CD8-positive, alpha-beta memory T cell (primary cell): ENCODE results near the gene TEX261. TPM values are rescaled to one million over a fixed set of nuclear protein-coding genes. Genes with fewer than 3 reads are reported as not detected.
"Not testable (repeated sequence)": the region's sequence is repeated elsewhere in the genome, so short reads cannot be mapped to it uniquely, and the experiment has no call there.

ENCODE experiments used
- CTCF ChIA-PET: fragments of 350-600 bp; sonication (Branson Sonifier 250); formaldehyde crosslinking; loops from one replicate; lab custom pipeline; 2021; ENCODE audit warnings: antibody characterized with exemption; lab: Charles Lee
- POLR2A ChIA-PET: fragments of 350-600 bp; sonication (Branson Sonifier 250); formaldehyde crosslinking; loops from one replicate; lab custom pipeline; 2021; ENCODE audit warnings: antibody characterized with exemption; lab: Charles Lee
- DNase-seq, 5 donors: peaks; one replicate each; pipeline versions ENCODE4 v3.0.0 to v3.0.0-alpha.2; 2020 to 2022; ENCODE audit warnings: mixed read lengths in 1 of 5
- H3K27ac ChIP-seq: one replicate; pipeline ENCODE4 v1.7.0; 2013; ENCODE audit warnings: low read depth, mild to moderate bottlenecking, low read length, moderate library complexity
- H3K27me3 ChIP-seq: 2 replicates; pipeline ENCODE4 v1.7.0; 2013; ENCODE audit warnings: low read length, mild to moderate bottlenecking; ENCODE audit not compliant: insufficient read depth, poor library complexity, severe bottlenecking
- H3K36me3 ChIP-seq: 2 replicates; pipeline ENCODE4 v1.7.0; 2013; ENCODE audit warnings: mild to moderate bottlenecking, low read length, moderate library complexity; ENCODE audit not compliant: insufficient read depth
- H3K4me1 ChIP-seq: 2 replicates; pipeline ENCODE4 v1.7.0; 2013; ENCODE audit warnings: mild to moderate bottlenecking, low read length, moderate library complexity; ENCODE audit not compliant: insufficient read depth
- H3K4me3 ChIP-seq: 2 replicates; pipeline ENCODE4 v1.7.0; 2013; ENCODE audit warnings: mild to moderate bottlenecking, low read length
- H3K9me3 ChIP-seq: 2 replicates; pipeline ENCODE4 v1.7.0; 2013; ENCODE audit warnings: mild to moderate bottlenecking, low read length
- H3K27ac Mint-ChIP-seq, 8 donors: one replicate each; pipeline ENCODE4 v1.8.0; 2020 to 2021; ENCODE audit warnings: mixed read lengths in 8 of 8, mild to moderate bottlenecking in 6 of 8, inconsistent platforms in 3 of 8, moderate library complexity in 3 of 8
- H3K27me3 Mint-ChIP-seq, 2 donors: one replicate each; pipeline ENCODE4 v1.8.0; 2020 to 2021; ENCODE audit warnings: mixed read lengths in 2 of 2, mild to moderate bottlenecking in 1 of 2, moderate library complexity in 1 of 2
- H3K36me3 Mint-ChIP-seq, 3 donors: one replicate each; pipeline ENCODE4 v1.8.0; 2020 to 2021; ENCODE audit warnings: mixed read lengths in 3 of 3, inconsistent platforms in 1 of 3, mild to moderate bottlenecking in 1 of 3
- H3K4me1 Mint-ChIP-seq, 3 donors: one replicate each; pipeline ENCODE4 v1.8.0; 2020 to 2021; ENCODE audit warnings: mixed read lengths in 3 of 3, inconsistent platforms in 1 of 3, mild to moderate bottlenecking in 1 of 3
- H3K4me3 Mint-ChIP-seq, 7 donors: one replicate each; pipeline ENCODE4 v1.8.0; 2020 to 2021; ENCODE audit warnings: mixed read lengths in 7 of 7, mild to moderate bottlenecking in 6 of 7, moderate library complexity in 4 of 7, inconsistent platforms in 2 of 7
- H3K9me3 Mint-ChIP-seq, 5 donors: one replicate each; pipeline ENCODE4 v1.8.0; 2020 to 2022; ENCODE audit warnings: mixed read lengths in 5 of 5, mild to moderate bottlenecking in 3 of 5, moderate library complexity in 2 of 5, inconsistent platforms in 1 of 5
- polyA plus RNA-seq: library from polyadenylated mRNA; unstranded; fragments of 300-500 nt; fragmentation: Illumina TruSeq; gene quantifications from one replicate; pipeline ENCODE4 v1.2.3, GENCODE V29; 2021
- total RNA-seq, 2 experiments: library from RNA; stranded (reverse); gene quantifications; one replicate each; pipeline ENCODE4 v1.2.3, GENCODE V29; 2021

The TEX261 gene
- total and polyA plus RNA-seq, 3 experiments from 2014 or later, result 35.7 to 96.1 (median 95.4) TPM

- H3K4me1 Mint-ChIP-seq, result peaks cover 9 to 11% (median 11%) of the 10 kb centered on the region in 3 donors
- ChIA-PET POLR2A (no interaction called here), CTCF (interaction anchor here (1.4 kb wide), 1 partner anchor 40 kb away, joined by 6 read pairs; no protein-coding TSS in a partner anchor)
- Histone ChIP-seq H3K27ac (no peak overlapping the region), H3K9me3 (no peaks in the 10 kb centered on the region), H3K27me3 (no peaks in the 10 kb centered on the region), H3K36me3 (no peaks in the 10 kb centered on the region), H3K4me3 (no peak overlapping the region), H3K4me1 (peaks cover 8% of the 10 kb centered on the region)
- peak overlapping the region in 1 of 8 donors; percentile 68 for H3K27ac Mint-ChIP-seq
- no peaks in the 10 kb centered on the region for H3K36me3 Mint-ChIP-seq
- DNase-seq, result no peak
- no peak overlapping the region for H3K4me3 Mint-ChIP-seq
- H3K9me3 Mint-ChIP-seq, result no peaks in the 10 kb centered on the region
- peaks cover 16 to 22% of the 10 kb centered on the region in 2 donors for H3K27me3 Mint-ChIP-seq
Observed at GRCh38 chr2:71003966-71004755, 9.5 kb upstream of the TEX261 start.

- ChIA-PET POLR2A (no interaction called here), CTCF (interaction anchor here (4.3 kb wide), 1 partner anchor 19 kb away, joined by 46 read pairs; no protein-coding TSS in a partner anchor)
- no peaks in the 10 kb centered on the region for H3K36me3 ChIP-seq
- no peaks in the 10 kb centered on the region for H3K9me3 ChIP-seq
- Mint-ChIP-seq H3K27me3 (peaks cover 13 to 17% of the 10 kb centered on the region in 2 donors), H3K36me3 (no peaks in the 10 kb centered on the region), H3K4me3 (no peak overlapping the region), H3K27ac (no peak overlapping the region), H3K9me3 (no peaks in the 10 kb centered on the region), H3K4me1 (peaks cover 9 to 11% (median 11%) of the 10 kb centered on the region in 3 donors)
- no peak overlapping the region for H3K4me3 ChIP-seq
- no peaks in the 10 kb centered on the region for H3K27me3 ChIP-seq
- no peak for DNase-seq
- H3K4me1 ChIP-seq, result peaks cover 8% of the 10 kb centered on the region
- no peak overlapping the region for H3K27ac ChIP-seq
Observed at GRCh38 chr2:71003396-71003795, 8.7 kb upstream of the TEX261 start.

DNA sequence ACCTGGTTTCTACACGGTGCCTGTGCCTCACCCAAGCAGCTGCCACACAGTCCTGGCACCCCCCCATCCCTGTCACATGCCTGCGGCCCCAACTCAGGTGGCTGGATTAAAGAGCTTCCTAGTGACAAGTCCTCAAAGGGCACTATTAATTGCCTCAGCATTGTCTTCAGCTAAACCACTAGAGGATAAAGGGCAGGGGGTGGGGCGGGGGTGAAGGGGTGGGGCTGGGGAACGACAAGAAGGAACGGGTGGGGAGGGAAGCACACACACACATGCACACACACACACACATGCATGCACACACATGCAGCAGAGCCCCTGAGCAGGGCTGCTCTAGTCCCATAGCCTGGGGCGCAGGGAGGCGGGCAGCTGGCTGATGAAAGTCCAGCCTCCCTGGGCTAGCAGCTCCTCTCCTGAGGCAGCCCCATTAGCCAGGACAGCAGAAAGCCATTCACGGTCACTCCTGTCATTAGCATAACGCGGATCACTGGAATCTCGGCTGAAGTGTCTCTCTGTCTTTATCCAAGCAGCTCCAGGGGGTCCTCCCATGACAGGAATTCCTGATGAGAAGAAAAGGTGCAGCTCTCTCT is 7.4 kb upstream of the TEX261 start:
- CTCF ChIA-PET, result interaction anchor here (1.0 to 5.3 kb wide), 14 partner anchors 8 to 331 kb away, joined by 3 to 46 read pairs (median 4); partner anchors contain the start of gene NAGK

DNA sequence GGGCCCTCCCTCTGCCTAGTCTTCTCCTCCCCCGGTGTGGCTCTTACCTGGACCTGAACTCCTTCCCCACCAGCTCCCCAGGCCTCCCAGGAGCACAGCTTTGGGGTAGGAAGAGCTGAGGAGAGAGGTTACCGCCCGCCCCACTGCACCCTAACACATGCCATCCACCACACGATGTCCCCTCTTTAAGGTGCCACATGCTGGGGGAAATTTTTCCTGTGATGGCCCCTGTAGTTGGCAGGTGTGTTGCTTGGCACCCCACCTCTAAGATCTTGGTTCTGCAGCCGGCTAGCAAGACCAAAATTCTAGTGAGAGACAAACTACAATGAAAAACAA is 6.9 kb upstream of the TEX261 start:
- ChIA-PET CTCF (interaction anchor here (0.8 to 5.3 kb wide), 14 partner anchors 9 to 331 kb away, joined by 3 to 46 read pairs (median 4); partner anchors contain the start of genes ANKRD53 and NAGK), POLR2A (no interaction called here)
- Histone ChIP-seq H3K4me1 (peaks cover 8% of the 10 kb centered on the region), H3K27ac (no peak overlapping the region), H3K36me3 (no peaks in the 10 kb centered on the region), H3K27me3 (no peaks in the 10 kb centered on the region), H3K4me3 (no peak overlapping the region), H3K9me3 (no peaks in the 10 kb centered on the region)
- H3K27me3 Mint-ChIP-seq, result peaks cover 6 to 9% of the 10 kb centered on the region in 2 donors
- no peaks in the 10 kb centered on the region for H3K36me3 Mint-ChIP-seq
- H3K9me3 Mint-ChIP-seq, result no peaks in the 10 kb centered on the region
- no peak for DNase-seq
- peak overlapping the region in 1 of 8 donors; percentile 10 for H3K27ac Mint-ChIP-seq
- H3K4me3 Mint-ChIP-seq, result no peak overlapping the region
- peaks cover 9 to 11% (median 11%) of the 10 kb centered on the region in 3 donors for H3K4me1 Mint-ChIP-seq

More for the DNA sequence above, 7.4 kb upstream of the TEX261 start:
- POLR2A ChIA-PET, result no interaction called here
- peaks cover 9% of the 10 kb centered on the region in 2 donors for H3K27me3 Mint-ChIP-seq
- H3K4me3 Mint-ChIP-seq, result no peak overlapping the region
- no peaks in the 10 kb centered on the region for H3K36me3 ChIP-seq
- H3K9me3 ChIP-seq, result no peaks in the 10 kb centered on the region
- H3K27me3 ChIP-seq, result no peaks in the 10 kb centered on the region
- no peak for DNase-seq
- H3K9me3 Mint-ChIP-seq, result no peaks in the 10 kb centered on the region
- peaks cover 9 to 11% (median 11%) of the 10 kb centered on the region in 3 donors for H3K4me1 Mint-ChIP-seq
- H3K4me3 ChIP-seq, result no peak overlapping the region
- no peaks in the 10 kb centered on the region for H3K36me3 Mint-ChIP-seq
- no peak overlapping the region for H3K27ac ChIP-seq
- H3K27ac Mint-ChIP-seq, result peak overlapping the region in 2 of 8 donors; percentile 10 to 54
- H3K4me1 ChIP-seq, result peaks cover 8% of the 10 kb centered on the region

DNA sequence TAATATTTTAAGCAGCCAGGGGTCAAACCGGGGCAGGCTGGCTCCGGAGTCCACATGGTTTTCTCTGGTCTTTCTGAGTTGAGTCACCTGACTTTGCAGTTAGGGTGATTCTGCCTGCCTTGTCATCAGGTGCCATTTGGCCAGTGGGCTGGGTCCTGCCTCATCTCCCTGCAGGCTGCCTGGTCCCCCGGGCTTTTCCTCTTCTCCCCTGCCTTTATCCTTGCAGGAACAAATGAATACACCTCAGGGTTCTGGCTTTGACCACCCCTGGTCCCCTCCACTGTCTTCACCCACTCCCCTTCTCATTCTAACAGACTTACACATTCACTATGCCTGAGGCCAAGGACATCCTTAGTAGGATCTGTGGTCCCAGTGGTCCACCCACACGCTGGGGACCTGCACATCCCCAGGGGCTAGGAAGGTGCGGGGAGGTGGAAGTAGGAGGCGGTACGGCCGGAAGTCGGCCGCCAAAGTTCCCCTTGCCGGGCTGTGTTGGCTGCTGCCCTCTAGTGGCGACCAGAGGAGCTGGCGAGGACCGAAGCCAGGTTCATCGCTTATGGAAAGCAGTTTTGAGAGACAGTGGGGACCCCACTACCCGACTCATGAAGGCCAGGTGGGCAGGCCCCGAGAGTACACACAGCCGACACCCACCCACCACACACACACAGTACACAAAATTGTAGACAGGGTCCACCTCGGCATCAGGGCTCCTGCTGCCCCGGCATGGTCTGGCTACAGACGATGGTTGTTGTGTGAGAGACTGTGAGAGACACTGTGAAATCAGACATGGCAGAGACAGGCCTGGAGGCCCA is 6.3 kb upstream of the TEX261 start:
- POLR2A ChIA-PET, result no interaction called here
- CTCF ChIA-PET, result interaction anchor here (0.8 to 5.3 kb wide), 13 partner anchors 10 to 332 kb away, joined by 3 to 46 read pairs (median 4); partner anchors contain the start of genes ANKRD53 and NAGK
- peak overlapping the region; percentile 43 to 79 (median 61) for H3K4me3 Mint-ChIP-seq
- peak overlapping the region; percentile 62 for H3K4me3 ChIP-seq
- no peaks in the 10 kb centered on the region for H3K9me3 Mint-ChIP-seq
- H3K9me3 ChIP-seq, result no peaks in the 10 kb centered on the region
- H3K27me3 ChIP-seq, result no peaks in the 10 kb centered on the region
- peaks cover 10 to 12% (median 12%) of the 10 kb centered on the region in 3 donors for H3K4me1 Mint-ChIP-seq
- no peaks in the 10 kb centered on the region for H3K36me3 ChIP-seq
- no peak overlapping the region for H3K27ac ChIP-seq
- DNase-seq, result peak; percentile 70 to 88 (median 74)
- H3K4me1 ChIP-seq, result peaks cover 8% of the 10 kb centered on the region
- no peaks in the 10 kb centered on the region for H3K36me3 Mint-ChIP-seq
- H3K27ac Mint-ChIP-seq, result peak overlapping the region; percentile 6 to 87 (median 57)
- peaks cover 6 to 9% of the 10 kb centered on the region in 2 donors for H3K27me3 Mint-ChIP-seq

DNA sequence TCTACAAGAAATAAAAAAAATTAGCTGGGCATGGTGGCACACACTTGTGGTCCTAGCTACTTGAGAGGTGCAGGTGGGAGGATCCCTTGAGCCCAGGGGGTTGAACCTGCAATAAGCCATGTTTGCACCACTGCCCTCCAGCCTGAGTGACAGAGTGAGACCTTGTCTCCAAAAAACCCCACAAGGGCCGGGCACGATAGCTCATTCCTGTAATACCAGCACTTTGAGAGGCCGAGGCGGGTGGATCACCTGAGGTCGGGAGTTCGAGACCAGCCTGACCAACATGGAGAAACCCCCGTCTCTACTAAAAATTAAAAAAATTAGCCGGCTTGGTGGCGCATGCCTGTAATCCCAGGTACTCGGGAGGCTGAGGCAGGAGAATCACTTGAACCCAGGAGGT is 5.3 kb upstream of the TEX261 start:
- H3K36me3 Mint-ChIP-seq, H3K27me3 ChIP-seq, POLR2A ChIA-PET, DNase-seq, H3K36me3 ChIP-seq, H3K9me3 Mint-ChIP-seq, H3K9me3 ChIP-seq, H3K27me3 Mint-ChIP-seq, H3K4me3 ChIP-seq, H3K27ac ChIP-seq: not testable (repeated sequence)
- H3K4me3 Mint-ChIP-seq, result peak overlapping the region in 1 of 7 donors; percentile 48
- peak overlapping the region in 1 of 8 donors; percentile 85 for H3K27ac Mint-ChIP-seq
- H3K4me1 ChIP-seq, result peaks cover 13% of the 10 kb centered on the region
- CTCF ChIA-PET, result interaction anchor here (4.3 to 5.3 kb wide), 2 partner anchors 16 to 35 kb away, joined by 46 read pairs; no protein-coding TSS in a partner anchor
- H3K4me1 Mint-ChIP-seq, result peaks cover 16 to 18% (median 18%) of the 10 kb centered on the region in 3 donors

DNA sequence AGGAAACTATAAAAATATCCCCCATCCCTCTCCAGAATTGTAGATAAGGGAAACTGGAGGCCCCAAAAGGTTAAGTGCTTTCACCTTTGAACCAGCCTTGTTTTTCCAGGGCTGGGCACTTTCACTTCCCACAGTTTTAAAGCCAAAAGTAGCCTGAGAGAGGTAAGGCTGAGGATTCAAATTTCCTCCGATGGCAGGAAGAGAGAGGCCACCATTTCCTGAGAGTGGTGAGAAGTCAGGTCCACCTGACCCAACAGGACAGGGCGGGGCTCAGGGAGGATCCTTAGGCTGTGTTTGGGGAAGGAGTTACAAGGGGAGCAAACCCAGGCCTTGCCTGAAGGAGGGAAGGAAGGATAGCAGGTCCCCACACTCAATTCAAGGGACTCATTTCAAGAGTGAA is 4.7 kb upstream of the TEX261 start:
- no peaks in the 10 kb centered on the region for H3K36me3 ChIP-seq
- CTCF ChIA-PET, result interaction anchor here (4.3 to 5.3 kb wide), 2 partner anchors 15 to 34 kb away, joined by 46 read pairs; no protein-coding TSS in a partner anchor
- no peak overlapping the region for H3K4me3 ChIP-seq
- H3K9me3 Mint-ChIP-seq, result no peaks in the 10 kb centered on the region
- H3K27ac Mint-ChIP-seq, result no peak overlapping the region
- H3K27ac ChIP-seq, result no peak overlapping the region
- peaks cover 0 to 3% of the 10 kb centered on the region in 2 donors for H3K27me3 Mint-ChIP-seq
- DNase-seq, result no peak
- no peak overlapping the region for H3K4me3 Mint-ChIP-seq
- peaks cover 0 to 2% (median 0%) of the 10 kb centered on the region in 3 donors for H3K36me3 Mint-ChIP-seq
- no peaks in the 10 kb centered on the region for H3K27me3 ChIP-seq
- peaks cover 13% of the 10 kb centered on the region for H3K4me1 ChIP-seq
- POLR2A ChIA-PET, result no interaction called here
- peaks cover 16 to 18% (median 18%) of the 10 kb centered on the region in 3 donors for H3K4me1 Mint-ChIP-seq
- H3K9me3 ChIP-seq, result no peaks in the 10 kb centered on the region
